Kidney (tissue), 14 donors: ENCODE data around the gene ENO3. TPM values are rescaled to one million over a fixed set of nuclear protein-coding genes. Genes with fewer than 3 reads are reported as not detected.

Experiments
- DNase-seq, 5 donors: peaks; one replicate each; pipeline ENCODE4 v3.0.0-alpha.2; 2013 to 2020
- FAIRE-seq: peaks from 2 replicates; lab custom pipeline; 2012; peaks lifted over from hg19 to GRCh38; lab: Jason Lieb, UNC
- H3K27ac ChIP-seq, 2 donors: one replicate each; pipeline ENCODE4 v1.7.0; 2013; ENCODE audit warnings: low read depth in 2 of 2, low read length in 2 of 2, inconsistent platforms in 1 of 2
- H3K27me3 ChIP-seq: one replicate; pipeline ENCODE4 v1.7.1; 2013; ENCODE audit warnings: low read length, inconsistent platforms; ENCODE audit not compliant: control insufficient read depth, insufficient read depth
- H3K36me3 ChIP-seq, 3 donors: one replicate each; pipeline versions ENCODE4 v1.7.0 to v1.7.1; 2013; ENCODE audit warnings: low read length in 3 of 3, control low read depth in 1 of 3, inconsistent platforms in 1 of 3; ENCODE audit not compliant: insufficient read depth in 3 of 3, control insufficient read depth in 2 of 3
- H3K4me1 ChIP-seq, 3 donors: one replicate each; pipeline versions ENCODE4 v1.7.0 to v1.7.1; 2013; ENCODE audit warnings: low read length in 3 of 3, inconsistent platforms in 1 of 3, low read depth in 1 of 3; ENCODE audit not compliant: control insufficient read depth in 2 of 3, insufficient read depth in 2 of 3
- H3K4me3 ChIP-seq, 3 donors: one replicate each; pipeline versions ENCODE4 v1.7.0 to v1.8.1; 2013; ENCODE audit warnings: low read length in 3 of 3, control low read depth in 1 of 3, inconsistent platforms in 1 of 3
- H3K9ac ChIP-seq, 3 donors: one replicate each; pipeline versions ENCODE4 v1.7.0 to v1.7.1; 2013; ENCODE audit warnings: low read length in 3 of 3, control low read depth in 1 of 3, inconsistent platforms in 1 of 3
- H3K9me3 ChIP-seq, 3 donors: one replicate each; pipeline versions ENCODE4 v1.7.0 to v1.7.1; 2013; ENCODE audit warnings: low read length in 3 of 3, control low read depth in 1 of 3, inconsistent platforms in 1 of 3; ENCODE audit not compliant: control insufficient read depth in 2 of 3, insufficient read depth in 1 of 3
- intact Hi-C: fragments of 100-400 bp; cut with DNase I; formaldehyde crosslinking; loops from one replicate; pipeline ENCODE4 v1.11.1; 2022
- polyA plus RNA-seq: library from polyadenylated mRNA; stranded (reverse); fragments of 350-450 nt; fragmentation: Illumina TruSeq; extraction: RNeasy Lipid Tissue Mini Kit (QIAGEN cat#74804); gene quantifications from one replicate; pipeline ENCODE4 v1.2.3, GENCODE V29; 2014; ENCODE audit warnings: low read depth, low replicate concordance; ENCODE audit not compliant: insufficient read depth
- total RNA-seq: library from RNA; stranded (reverse); fragmentation: NEBNext Ultra II Directional; extraction: Animal tissue kit (Norgen Biotek cat#: 25700); gene quantifications from one replicate; pipeline ENCODE4 v1.2.1, GENCODE V29; 2021
- TF ChIP-seq, protein P1 (sequence below): IDR thresholded peaks from 3 replicates; pipeline ENCODE4 v1.5.1; 2012; ENCODE audit warnings: mild to moderate bottlenecking, moderate library complexity, borderline replicate concordance; ENCODE audit not compliant: insufficient read depth; ENCODE audit errors: extremely low read depth
- donor health status: control.
- donor health status: control.
- donor health status: control.
- donor health status: control.
- donor health status: control.
- donor health status: DM: yes; HTN: yes; CAD: no.
- donor health status: Normal renal cell carcinoma (clear cell type).

ENO3 gene
- total and polyA plus RNA-seq, 2 donors from 2014 or later = 6.9 to 17.8 TPM

- H3K9me3 ChIP-seq = no peaks in the 10 kb centered on the region
- DNase-seq = peak; percentile 84 to 96 (median 91)
- H3K27me3 ChIP-seq = no peaks in the 10 kb centered on the region
- H3K27ac ChIP-seq = peak within 1 kb of the TSS; percentile 94 to 96
- H3K4me1 ChIP-seq = peaks cover 4 to 17% (median 8%) of the 10 kb centered on the region in 3 donors
- FAIRE-seq = no peak
- peaks cover 0 to 11% (median 10%) of the 10 kb centered on the region in 3 donors for H3K36me3 ChIP-seq
- intact Hi-C loops = no loop called here
- peak within 1 kb of the TSS; percentile 73 to 75 (median 74) for H3K4me3 ChIP-seq
- TF ChIP-seq, protein P1, sequence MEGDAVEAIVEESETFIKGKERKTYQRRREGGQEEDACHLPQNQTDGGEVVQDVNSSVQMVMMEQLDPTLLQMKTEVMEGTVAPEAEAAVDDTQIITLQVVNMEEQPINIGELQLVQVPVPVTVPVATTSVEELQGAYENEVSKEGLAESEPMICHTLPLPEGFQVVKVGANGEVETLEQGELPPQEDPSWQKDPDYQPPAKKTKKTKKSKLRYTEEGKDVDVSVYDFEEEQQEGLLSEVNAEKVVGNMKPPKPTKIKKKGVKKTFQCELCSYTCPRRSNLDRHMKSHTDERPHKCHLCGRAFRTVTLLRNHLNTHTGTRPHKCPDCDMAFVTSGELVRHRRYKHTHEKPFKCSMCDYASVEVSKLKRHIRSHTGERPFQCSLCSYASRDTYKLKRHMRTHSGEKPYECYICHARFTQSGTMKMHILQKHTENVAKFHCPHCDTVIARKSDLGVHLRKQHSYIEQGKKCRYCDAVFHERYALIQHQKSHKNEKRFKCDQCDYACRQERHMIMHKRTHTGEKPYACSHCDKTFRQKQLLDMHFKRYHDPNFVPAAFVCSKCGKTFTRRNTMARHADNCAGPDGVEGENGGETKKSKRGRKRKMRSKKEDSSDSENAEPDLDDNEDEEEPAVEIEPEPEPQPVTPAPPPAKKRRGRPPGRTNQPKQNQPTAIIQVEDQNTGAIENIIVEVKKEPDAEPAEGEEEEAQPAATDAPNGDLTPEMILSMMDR = peak; percentile 54
- peak within 1 kb of the TSS; percentile 38 to 86 (median 74) for H3K9ac ChIP-seq
These were observed 36.2 kb downstream of the ENO3 start, which contains the start of gene CAMTA2 for GRCh38 chr17:4986951-4987766. Gene CAMTA2 (minus strand): TSS chr17:4987675. CDS start chr17:4986222, 1,453 bp downstream.

DNA sequence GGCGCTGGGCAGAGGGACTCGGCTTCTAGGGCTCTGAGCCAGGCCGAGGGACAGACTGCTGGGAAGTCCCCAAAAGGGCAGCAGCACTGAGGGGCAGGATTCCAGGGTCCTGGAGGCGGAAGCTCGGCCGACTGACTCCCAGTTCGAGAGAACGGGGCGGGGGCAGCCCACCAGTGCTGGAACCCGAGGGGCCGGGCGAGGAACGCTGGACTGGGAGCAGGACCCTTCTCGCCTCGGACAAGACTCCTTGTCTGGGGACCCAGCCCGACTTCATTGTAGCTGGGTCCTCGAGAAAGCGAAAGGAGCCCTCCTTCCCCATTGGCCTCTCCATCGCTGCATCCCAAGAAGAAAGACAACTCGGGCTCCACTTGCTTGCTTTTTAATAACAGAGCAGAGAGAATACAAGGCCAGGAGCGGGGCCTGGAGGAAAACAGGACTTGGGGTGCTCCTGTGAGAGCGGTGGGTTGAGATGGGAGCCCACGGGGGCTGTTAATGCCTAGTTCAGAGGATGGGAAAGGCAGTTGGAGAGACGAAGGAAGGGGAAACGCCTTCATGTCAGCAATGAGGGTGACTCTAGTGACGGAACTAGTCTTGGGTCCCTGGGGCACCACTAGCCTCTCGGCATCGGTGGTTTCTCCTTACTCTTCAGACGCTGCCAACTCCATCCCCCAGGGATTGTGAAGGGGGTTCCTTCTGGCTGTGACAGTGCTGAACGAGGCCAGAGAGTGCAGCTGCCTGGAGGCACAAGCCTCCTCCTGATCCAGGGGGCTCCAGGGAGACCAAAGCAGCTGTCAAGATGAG is 37.0 kb downstream of the ENO3 start:
- peaks cover 4 to 17% (median 8%) of the 10 kb centered on the region in 3 donors for H3K4me1 ChIP-seq
- peak in 2 of 5 donors; percentile 7 to 41 for DNase-seq
- FAIRE-seq = no peak
- peak overlapping the region; percentile 94 to 96 for H3K27ac ChIP-seq
- H3K9me3 ChIP-seq = no peaks in the 10 kb centered on the region
- H3K9ac ChIP-seq = peak overlapping the region; percentile 38 to 74 (median 71)
- H3K36me3 ChIP-seq = peaks cover 0 to 5% (median 4%) of the 10 kb centered on the region in 3 donors
- H3K4me3 ChIP-seq = peak overlapping the region; percentile 73 to 75 (median 74)
- intact Hi-C loops = no loop called here
- TF ChIP-seq, protein P1 = no peak
- H3K27me3 ChIP-seq = no peaks in the 10 kb centered on the region

DNA sequence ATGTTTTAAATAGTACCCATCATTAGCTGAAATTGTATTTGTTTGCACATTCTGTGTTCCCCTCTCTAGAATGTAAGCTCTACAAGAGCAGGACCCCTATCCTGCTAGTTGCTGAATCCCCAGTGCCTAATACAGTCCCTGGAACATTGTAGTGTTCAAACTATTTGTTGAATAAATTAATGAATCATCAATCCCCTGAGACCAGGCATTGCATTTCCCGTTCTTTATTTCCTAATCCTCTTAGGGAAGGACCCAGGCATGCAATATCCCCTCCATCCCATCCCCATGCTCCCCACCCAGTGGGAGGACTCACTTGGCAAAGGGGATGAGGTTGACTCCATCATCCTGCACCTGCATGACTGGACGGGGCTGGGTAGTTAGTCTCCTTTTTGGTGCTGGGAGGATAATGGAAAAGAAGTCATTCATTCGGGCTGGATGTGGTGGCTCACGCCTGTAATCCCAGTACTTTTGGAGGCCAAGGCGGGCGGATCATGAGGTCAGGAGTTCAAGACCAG is 43.2 kb downstream of the ENO3 start:
- TF ChIP-seq, protein P1 = no peak
- H3K27ac ChIP-seq = no peak overlapping the region
- no peaks in the 10 kb centered on the region for H3K27me3 ChIP-seq
- H3K36me3 ChIP-seq = no peaks in the 10 kb centered on the region
- no peak overlapping the region for H3K4me3 ChIP-seq
- peaks cover 0 to 10% (median 4%) of the 10 kb centered on the region in 3 donors for H3K4me1 ChIP-seq
- intact Hi-C loops = no loop called here
- DNase-seq = no peak
- no peak overlapping the region for H3K9ac ChIP-seq
- FAIRE-seq = no peak
- H3K9me3 ChIP-seq = no peaks in the 10 kb centered on the region
